Endodermal cell (in vitro differentiated cells): ENCODE measurements around the gene IL1B. TPM values are rescaled to one million over a fixed set of nuclear protein-coding genes. Genes with fewer than 3 reads are reported as not detected.

Experiments
- DNase-seq: peaks from one replicate; pipeline ENCODE4 v3.0.0-alpha.2; 2017
- H3K27ac ChIP-seq: 2 replicates; pipeline ENCODE4 v1.5.1; 2013; ENCODE audit warnings: mild to moderate bottlenecking, low read depth, low read length, moderate library complexity
- H3K27me3 ChIP-seq: 2 replicates; pipeline ENCODE4 v1.6.1; 2013; ENCODE audit warnings: mild to moderate bottlenecking, low read length, moderate library complexity; ENCODE audit not compliant: insufficient read depth, control insufficient read depth, poor library complexity, severe bottlenecking
- H3K36me3 ChIP-seq: 2 replicates; pipeline ENCODE4 v1.7.0; 2013; ENCODE audit warnings: mild to moderate bottlenecking, low read length, moderate library complexity; ENCODE audit not compliant: control insufficient read depth, insufficient read depth
- H3K4me1 ChIP-seq: one replicate; pipeline ENCODE4 v1.7.0; 2013; ENCODE audit warnings: low read length; ENCODE audit not compliant: control insufficient read depth, insufficient read depth
- H3K4me3 ChIP-seq: 2 replicates; pipeline ENCODE4 v1.5.1; 2013; ENCODE audit warnings: mild to moderate bottlenecking, low read length, moderate library complexity
- H3K9ac ChIP-seq: 2 replicates; pipeline ENCODE4 v1.6.1; 2013; ENCODE audit warnings: mild to moderate bottlenecking, low read length, moderate library complexity; ENCODE audit not compliant: poor library complexity, severe bottlenecking; ENCODE audit errors: extremely low read depth
- H3K9me3 ChIP-seq: 2 replicates; pipeline ENCODE4 v1.6.1; 2013; ENCODE audit warnings: mild to moderate bottlenecking, low read length, moderate library complexity; ENCODE audit not compliant: control insufficient read depth
- H3K27ac Mint-ChIP-seq: 2 replicates; pipeline ENCODE4 v1.8.0; 2020; ENCODE audit warnings: mixed read lengths
- H3K27me3 Mint-ChIP-seq: 2 replicates; pipeline ENCODE4 v1.8.0; 2021; ENCODE audit warnings: mild to moderate bottlenecking, mixed read lengths; ENCODE audit not compliant: insufficient read depth
- H3K36me3 Mint-ChIP-seq: 2 replicates; pipeline ENCODE4 v1.8.0; 2020; ENCODE audit warnings: low read depth, mixed read lengths
- H3K4me1 Mint-ChIP-seq: 2 replicates; pipeline ENCODE4 v1.8.0; 2020; ENCODE audit warnings: mixed read lengths
- H3K4me3 Mint-ChIP-seq: 2 replicates; pipeline ENCODE4 v1.8.0; 2020; ENCODE audit warnings: mild to moderate bottlenecking, moderate library complexity, mixed read lengths
- H3K9me3 Mint-ChIP-seq: 2 replicates; pipeline ENCODE4 v1.8.0; 2020; ENCODE audit warnings: mild to moderate bottlenecking, mixed read lengths
- WGBS, 2 experiments: methylation state at CpG; one replicate each; pipeline versions ENCODE4 v1.1.5 to v1.1.7; 2013; ENCODE audit warnings: missing lambda C conversion rate in 2 of 2, mixed read lengths in 1 of 2; ENCODE audit not compliant: insufficient coverage in 1 of 2, insufficient read length in 1 of 2; 5-methylcytosine and 5-hydroxymethylcytosine counted together
- total RNA-seq, 2 donors: library from RNA; stranded (reverse); fragmentation: NEBNext Ultra II Directional in 1 of 2; extraction: Animal tissue kit (Norgen Biotek cat#: 25700) in 1 of 2; gene quantifications; 2 replicates in 1 of 2; 3 replicates in 1 of 2; pipeline ENCODE4 v1.2.1, GENCODE V29; 2021
- TF ChIP-seq, protein P1 (sequence below): fragments of 200-600 bp; sonication (generic); conservative IDR thresholded peaks from 2 replicates; pipeline ENCODE4 v1.5.0; 2021; ENCODE audit warnings: antibody characterized with exemption, mild to moderate bottlenecking

The IL1B gene
- total RNA-seq, 2 donors from 2014 or later, result not detected

- Histone ChIP-seq H3K27me3 (no peaks in the 10 kb centered on the region), H3K36me3 (no peaks in the 10 kb centered on the region), H3K27ac (no peak overlapping the region), H3K9me3 (no peaks in the 10 kb centered on the region), H3K4me1 (no peaks in the 10 kb centered on the region), H3K4me3 (no peak overlapping the region), H3K9ac (no peak overlapping the region)
- Mint-ChIP-seq H3K9me3 (peaks cover 3% of the 10 kb centered on the region), H3K27ac (no peak overlapping the region), H3K4me3 (no peak overlapping the region), H3K27me3 (peaks cover 3% of the 10 kb centered on the region), H3K4me1 (peaks cover 2% of the 10 kb centered on the region), H3K36me3 (no peaks in the 10 kb centered on the region)
- 93 to 100% methylated on average over 2 of the region's 2 CpGs for WGBS, 2 experiments
- DNase-seq, result no peak
- TF ChIP-seq, protein P1, sequence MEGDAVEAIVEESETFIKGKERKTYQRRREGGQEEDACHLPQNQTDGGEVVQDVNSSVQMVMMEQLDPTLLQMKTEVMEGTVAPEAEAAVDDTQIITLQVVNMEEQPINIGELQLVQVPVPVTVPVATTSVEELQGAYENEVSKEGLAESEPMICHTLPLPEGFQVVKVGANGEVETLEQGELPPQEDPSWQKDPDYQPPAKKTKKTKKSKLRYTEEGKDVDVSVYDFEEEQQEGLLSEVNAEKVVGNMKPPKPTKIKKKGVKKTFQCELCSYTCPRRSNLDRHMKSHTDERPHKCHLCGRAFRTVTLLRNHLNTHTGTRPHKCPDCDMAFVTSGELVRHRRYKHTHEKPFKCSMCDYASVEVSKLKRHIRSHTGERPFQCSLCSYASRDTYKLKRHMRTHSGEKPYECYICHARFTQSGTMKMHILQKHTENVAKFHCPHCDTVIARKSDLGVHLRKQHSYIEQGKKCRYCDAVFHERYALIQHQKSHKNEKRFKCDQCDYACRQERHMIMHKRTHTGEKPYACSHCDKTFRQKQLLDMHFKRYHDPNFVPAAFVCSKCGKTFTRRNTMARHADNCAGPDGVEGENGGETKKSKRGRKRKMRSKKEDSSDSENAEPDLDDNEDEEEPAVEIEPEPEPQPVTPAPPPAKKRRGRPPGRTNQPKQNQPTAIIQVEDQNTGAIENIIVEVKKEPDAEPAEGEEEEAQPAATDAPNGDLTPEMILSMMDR, result no peak
These were observed 10.9 kb downstream of the IL1B start for GRCh38 chr2:112825706-112826105.

- Mint-ChIP-seq H3K4me1 (peaks cover 2% of the 10 kb centered on the region), H3K36me3 (no peaks in the 10 kb centered on the region), H3K9me3 (peaks cover 3% of the 10 kb centered on the region), H3K4me3 (no peak overlapping the region), H3K27ac (no peak overlapping the region), H3K27me3 (peaks cover 3% of the 10 kb centered on the region)
- Histone ChIP-seq H3K27ac (no peak overlapping the region), H3K9ac (no peak overlapping the region), H3K36me3 (no peaks in the 10 kb centered on the region), H3K9me3 (no peaks in the 10 kb centered on the region), H3K4me1 (no peaks in the 10 kb centered on the region), H3K27me3 (no peaks in the 10 kb centered on the region), H3K4me3 (no peak overlapping the region)
- TF ChIP-seq, protein P1, result no peak
- no peak for DNase-seq
These were observed 11.9 kb downstream of the IL1B start for GRCh38 chr2:112824694-112825085.

GRCh38 chr2:112821682-112822081 is 14.9 kb downstream of the IL1B start:
- no peak overlapping the region for H3K4me3 ChIP-seq
- H3K9ac ChIP-seq, result no peak overlapping the region
- TF ChIP-seq, protein P1, result no peak
- Mint-ChIP-seq H3K27me3 (peaks cover 3% of the 10 kb centered on the region), H3K27ac (no peak overlapping the region), H3K36me3 (no peaks in the 10 kb centered on the region), H3K9me3 (peaks cover 3% of the 10 kb centered on the region), H3K4me3 (no peak overlapping the region), H3K4me1 (peaks cover 2% of the 10 kb centered on the region)
- H3K4me1 ChIP-seq, result no peaks in the 10 kb centered on the region
- no peak for DNase-seq
- H3K27me3 ChIP-seq, result no peaks in the 10 kb centered on the region
- no peak overlapping the region for H3K27ac ChIP-seq
- no peaks in the 10 kb centered on the region for H3K36me3 ChIP-seq
- no peaks in the 10 kb centered on the region for H3K9me3 ChIP-seq
- WGBS, 2 experiments, result 93 to 100% methylated on average over 4 of the region's 4 CpGs
